Omental fat pad (tissue), 4 donors: ENCODE measurements around the gene NHERF1. TPM values are rescaled to one million over a fixed set of nuclear protein-coding genes. Genes with fewer than 3 reads are reported as not detected.

ENCODE experiments used
- ATAC-seq: fragments of 150-250 bp; one replicate; pipeline ENCODE4 v1.9.1; 2016; ENCODE audit warnings: mild to moderate bottlenecking, moderate library complexity; ENCODE audit not compliant: low FRiP score
- DNase-seq: peaks from one replicate; pipeline ENCODE4 v3.0.0-alpha.2; 2019; ENCODE audit warnings: low spot score
- total RNA-seq, 4 donors: library from RNA; depleted of rRNA; stranded (reverse); fragments of >200 nt; gene quantifications; one replicate each; pipeline ENCODE4 v1.1.0, GENCODE V29; 2016
- TF ChIP-seq, protein P1 (sequence below), 3 donors: fragments of 450-650 bp; IDR thresholded peaks; one replicate each; pipeline ENCODE4 v1.5.1; 2016 to 2017; ENCODE audit warnings: antibody characterized with exemption in 3 of 3, mild to moderate bottlenecking in 3 of 3, moderate library complexity in 2 of 3

NHERF1 gene
- total RNA-seq, 4 donors from 2014 or later = 18.0 to 51.7 (median 21.8) TPM

DNA sequence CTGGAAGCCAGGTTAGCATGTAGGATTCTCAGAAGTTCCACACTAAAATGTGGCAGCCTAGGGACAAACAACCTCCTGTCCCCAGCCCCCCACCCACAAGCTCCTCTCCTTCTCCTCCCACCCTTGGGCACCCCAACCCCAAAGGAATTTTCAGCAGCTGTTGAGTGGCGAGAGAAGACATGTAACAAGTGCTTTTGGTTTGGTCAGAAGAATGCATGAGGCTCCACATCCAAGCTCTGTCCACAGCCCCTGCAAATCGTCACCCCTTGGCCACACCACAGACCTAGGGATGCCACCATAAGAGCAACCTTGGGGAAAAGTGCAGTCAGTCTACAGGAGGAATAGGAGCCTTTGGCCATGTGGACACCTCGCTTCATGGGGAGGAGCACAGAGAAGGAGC is 23.3 kb upstream of the NHERF1 start:
- DNase-seq (no peak), ATAC-seq (no peak)
- TF ChIP-seq, protein P1, sequence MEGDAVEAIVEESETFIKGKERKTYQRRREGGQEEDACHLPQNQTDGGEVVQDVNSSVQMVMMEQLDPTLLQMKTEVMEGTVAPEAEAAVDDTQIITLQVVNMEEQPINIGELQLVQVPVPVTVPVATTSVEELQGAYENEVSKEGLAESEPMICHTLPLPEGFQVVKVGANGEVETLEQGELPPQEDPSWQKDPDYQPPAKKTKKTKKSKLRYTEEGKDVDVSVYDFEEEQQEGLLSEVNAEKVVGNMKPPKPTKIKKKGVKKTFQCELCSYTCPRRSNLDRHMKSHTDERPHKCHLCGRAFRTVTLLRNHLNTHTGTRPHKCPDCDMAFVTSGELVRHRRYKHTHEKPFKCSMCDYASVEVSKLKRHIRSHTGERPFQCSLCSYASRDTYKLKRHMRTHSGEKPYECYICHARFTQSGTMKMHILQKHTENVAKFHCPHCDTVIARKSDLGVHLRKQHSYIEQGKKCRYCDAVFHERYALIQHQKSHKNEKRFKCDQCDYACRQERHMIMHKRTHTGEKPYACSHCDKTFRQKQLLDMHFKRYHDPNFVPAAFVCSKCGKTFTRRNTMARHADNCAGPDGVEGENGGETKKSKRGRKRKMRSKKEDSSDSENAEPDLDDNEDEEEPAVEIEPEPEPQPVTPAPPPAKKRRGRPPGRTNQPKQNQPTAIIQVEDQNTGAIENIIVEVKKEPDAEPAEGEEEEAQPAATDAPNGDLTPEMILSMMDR (IDR thresholded peaks at IDR 0.05) = no peak

DNA sequence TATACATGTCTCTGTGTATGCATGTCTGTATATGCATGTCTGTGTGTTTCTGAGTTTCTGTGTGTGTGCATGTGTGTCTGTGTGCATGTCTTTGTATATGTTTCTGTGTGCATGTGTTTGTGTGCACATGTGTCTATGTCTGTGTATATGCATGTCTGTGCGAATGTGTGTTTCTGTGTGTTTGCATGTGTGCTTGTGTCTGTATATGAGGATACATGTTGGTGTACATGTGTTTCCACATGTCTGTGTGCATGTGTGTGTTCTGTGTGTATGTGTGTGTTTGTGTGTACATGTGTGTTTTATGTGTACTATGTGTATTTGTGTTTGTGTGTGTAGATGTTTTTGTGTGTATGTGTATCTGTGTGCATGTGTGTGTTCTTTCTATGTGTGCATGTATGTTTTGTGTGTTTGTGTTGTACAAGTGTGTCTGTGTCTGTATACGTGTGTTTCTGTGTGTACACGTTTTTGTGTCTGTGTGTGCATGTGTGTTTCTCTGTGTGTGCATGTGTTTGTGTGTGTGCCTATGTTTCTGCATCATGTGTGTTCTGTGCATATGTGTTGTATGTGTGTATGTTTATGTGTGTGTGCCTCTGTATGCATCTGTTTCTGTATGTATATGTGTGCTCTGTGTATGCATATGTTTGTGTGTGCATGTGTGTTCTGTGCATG is 20.3 kb upstream of the NHERF1 start:
- no peak for ATAC-seq
- TF ChIP-seq, protein P1 (IDR thresholded peaks at IDR 0.05) = no peak
- no peak for DNase-seq

DNA sequence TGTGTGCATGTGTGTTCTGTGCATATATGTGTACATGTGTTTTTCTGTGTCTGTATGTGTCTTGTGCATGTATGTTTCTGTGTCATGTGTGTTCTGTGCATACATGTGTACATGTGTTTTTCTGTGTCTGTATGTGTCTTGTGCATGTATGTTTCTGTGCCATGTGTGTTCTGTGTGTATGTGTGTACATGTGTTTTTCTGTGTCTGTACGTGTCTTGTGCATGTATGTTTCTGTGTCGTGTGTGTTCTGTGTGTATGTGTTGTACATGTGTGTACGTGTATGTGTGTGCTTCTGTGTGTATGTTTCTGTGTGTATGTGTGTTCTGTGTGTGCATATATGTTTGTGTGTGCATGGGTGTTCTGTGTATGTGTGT is 19.7 kb upstream of the NHERF1 start:
- ATAC-seq (no peak), DNase-seq (no peak)
- TF ChIP-seq, protein P1 (IDR thresholded peaks at IDR 0.05) = no peak

DNA sequence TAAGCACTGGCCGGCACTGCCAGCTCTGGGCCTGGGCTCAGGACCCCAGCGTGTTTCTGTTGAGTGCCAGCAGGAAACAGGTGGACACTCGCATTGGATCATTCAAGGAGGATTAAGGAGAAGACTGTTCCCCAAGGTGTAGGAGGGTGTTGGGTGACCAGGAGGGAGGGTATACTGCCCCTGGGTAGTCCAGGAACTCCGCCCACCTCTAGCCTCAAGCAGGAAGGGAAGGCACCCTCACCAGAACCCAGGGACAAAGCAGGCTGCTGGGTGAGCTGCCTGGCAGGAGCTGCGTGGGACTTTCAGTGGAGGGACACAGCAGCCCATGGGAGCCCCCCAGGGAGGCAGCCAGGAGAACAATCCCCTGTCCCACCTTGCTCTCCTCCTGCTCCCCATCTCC is 19.1 kb upstream of the NHERF1 start:
- no peak for ATAC-seq
- DNase-seq = no peak
- TF ChIP-seq, protein P1 (IDR thresholded peaks at IDR 0.05) = no peak

DNA sequence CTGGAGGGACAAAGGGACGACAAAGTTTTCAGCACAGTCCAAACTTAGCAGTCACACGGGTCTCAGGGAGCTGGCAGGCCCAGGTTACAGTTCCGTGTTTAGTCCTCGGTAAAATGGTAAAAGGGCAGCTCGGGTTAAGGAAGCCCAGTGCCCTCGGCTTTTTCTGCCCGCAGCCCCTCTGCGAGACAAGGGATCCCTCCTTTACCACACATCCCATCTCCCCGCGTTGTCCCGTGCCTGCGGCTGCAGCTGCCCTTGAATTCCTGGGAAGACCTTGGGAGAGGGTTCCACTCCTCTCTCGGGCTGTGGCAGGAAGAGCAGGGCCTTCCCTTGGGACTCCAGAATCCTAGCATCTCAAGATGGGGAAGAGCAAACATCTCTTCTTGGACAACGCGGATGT is 18.6 kb upstream of the NHERF1 start:
- TF ChIP-seq, protein P1 (IDR thresholded peaks at IDR 0.05) = no peak
- no peak for ATAC-seq
- DNase-seq = no peak

DNA sequence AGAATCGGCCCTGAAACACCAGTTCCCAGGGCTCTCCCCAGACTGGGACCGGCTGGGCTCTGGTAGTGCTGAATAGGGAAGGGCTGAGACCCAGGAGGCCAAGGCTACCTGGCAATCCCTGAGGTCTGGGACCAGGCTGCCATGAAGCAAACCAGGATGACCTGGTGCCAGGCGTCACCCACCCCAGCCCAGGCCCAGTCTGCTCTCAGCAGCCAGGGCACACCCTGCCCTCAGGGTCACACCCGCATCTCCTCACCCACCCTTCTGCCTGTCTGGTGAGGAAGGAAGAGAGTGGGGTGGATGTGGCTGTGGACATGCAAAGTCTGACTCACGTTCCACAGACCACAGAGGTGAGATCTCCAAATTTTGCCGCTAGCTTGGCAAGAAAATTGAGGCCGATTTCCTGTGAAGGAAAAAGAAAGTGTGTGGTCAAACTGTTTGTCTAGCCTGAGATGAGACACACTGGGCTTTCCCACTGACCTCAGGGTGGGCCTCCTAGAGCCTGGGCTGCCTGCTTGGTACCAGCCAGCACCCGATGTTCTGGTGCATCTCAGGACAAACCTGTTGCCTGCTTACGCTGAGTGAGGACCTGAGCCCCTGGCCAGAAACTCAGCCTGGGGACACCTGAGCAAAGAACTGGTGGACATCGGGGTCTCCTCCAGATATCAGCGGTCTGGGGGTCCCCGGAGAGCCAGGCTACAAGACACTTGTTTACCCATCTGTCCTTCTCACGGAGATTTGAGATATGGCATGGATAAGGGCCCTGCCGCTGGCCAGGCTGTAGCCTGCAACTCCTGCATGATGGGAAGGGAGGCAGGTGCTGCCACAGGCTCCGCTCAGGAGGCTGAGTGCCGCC is 17.7 kb upstream of the NHERF1 start:
- ATAC-seq = peak; percentile 15
- TF ChIP-seq, protein P1 (IDR thresholded peaks at IDR 0.05) = no peak
- no peak for DNase-seq

DNA sequence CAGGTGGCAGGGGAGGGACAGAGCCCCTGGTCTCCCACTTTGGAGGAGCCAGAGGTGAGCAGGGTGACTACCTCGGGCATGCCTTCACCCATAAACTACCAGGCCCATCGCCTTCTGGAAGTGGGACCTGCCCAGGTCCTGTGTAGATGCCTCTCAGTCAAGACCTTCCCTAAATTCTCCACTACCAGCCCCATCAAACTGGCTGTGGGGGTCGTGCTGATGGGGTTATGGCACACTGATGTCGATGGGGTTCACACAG is 17.2 kb upstream of the NHERF1 start:
- TF ChIP-seq, protein P1 (IDR thresholded peaks at IDR 0.05) = no peak
- no peak for ATAC-seq
- no peak for DNase-seq
